Non-pigmented ciliary epithelial cell (primary cell): ENCODE results near the gene SOST.

Experiments
- DNase-seq: peaks from one replicate; pipeline ENCODE4 v3.0.0-alpha.2; 2010; ENCODE audit warnings: low read depth

Gene SOST

GRCh38 chr17:43774304-43775250 is 16.0 kb upstream of the SOST start:
- DNase-seq: no peak

GRCh38 chr17:43772877-43773648 is 14.5 kb upstream of the SOST start:
- DNase-seq: no peak

DNA sequence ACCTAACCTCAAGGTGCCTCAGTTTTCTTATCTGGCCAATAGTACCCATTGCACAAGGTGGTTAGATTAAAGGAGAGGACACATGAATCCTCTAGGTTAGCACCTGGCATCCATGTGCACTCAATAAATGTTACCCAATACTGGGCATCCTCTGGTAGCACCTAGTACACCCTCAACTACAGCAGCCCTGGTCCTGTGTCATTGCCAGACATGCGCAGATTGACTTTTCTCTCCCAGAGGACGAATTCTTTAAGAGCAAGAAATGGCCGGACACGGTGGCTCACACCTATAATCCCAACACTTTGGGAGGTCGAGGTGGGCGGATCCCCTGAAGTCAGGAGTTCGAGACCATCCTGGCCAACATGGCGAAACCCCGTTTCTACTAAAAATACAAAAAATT is 12.9 kb upstream of the SOST start:
- DNase-seq: no peak

DNA sequence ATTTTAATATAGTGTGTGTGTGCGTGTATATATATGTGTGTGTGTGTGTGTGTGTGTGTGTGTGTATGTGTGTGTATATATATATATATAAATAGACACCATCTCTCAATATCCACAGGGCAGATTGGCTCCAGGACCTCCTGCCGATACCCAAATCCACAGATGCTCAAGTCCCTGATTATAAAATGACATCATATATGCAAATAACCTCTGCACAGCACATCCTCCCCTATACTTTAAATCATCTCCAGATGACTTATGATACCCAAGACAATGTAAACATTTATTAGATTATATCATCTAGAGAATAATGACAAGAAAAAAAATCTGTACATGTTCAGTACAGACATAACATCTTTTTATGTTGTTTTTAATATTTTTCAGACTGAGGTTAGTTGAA is 12.4 kb upstream of the SOST start:
- DNase-seq: no peak

GRCh38 chr17:43769859-43770258 is 11.3 kb upstream of the SOST start:
- DNase-seq: no peak

DNA sequence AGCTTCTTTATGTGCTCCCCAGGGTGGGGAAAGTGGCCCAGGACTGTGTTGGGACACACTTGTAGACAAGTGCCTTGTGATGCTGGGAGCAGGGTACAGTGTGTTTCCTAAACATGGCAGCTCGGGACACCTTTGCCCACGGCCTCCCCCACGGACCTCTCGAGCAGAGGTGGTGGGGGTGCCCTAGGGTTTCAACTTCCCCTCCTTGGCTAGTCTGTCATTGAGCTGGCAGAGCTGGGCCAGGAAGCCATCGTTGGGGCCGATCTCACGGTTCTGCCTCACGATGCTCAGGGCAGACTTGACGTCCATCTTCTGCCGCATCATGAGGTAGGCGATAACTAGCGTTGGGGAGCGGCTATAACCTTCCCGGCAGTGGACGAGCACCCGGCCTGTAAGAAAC is 10.8 kb upstream of the SOST start:
- DNase-seq: no peak

- no peak for DNase-seq
These were observed 10.4 kb upstream of the SOST start for GRCh38 chr17:43768943-43769342.

DNA sequence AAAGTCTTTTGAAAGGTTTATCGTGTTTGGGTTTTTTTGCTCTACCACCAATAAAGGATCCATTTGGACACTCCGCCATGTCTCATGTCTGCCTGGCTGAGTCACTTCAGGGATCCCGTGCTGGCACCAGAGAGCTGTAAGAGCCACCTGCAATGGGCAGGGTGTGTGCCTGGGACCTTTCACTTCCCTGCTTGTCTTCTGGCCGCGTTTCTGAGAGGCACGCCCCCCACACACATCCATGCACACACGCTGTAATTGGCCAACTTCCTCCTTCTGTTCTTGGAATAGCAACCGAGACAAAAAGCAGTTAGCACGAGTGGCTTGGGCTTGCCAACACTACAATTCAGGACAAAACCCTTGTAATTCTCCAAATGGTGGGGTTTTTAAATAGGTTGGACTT is 9.8 kb upstream of the SOST start:
- no peak for DNase-seq

- DNase-seq: no peak
These were observed 9.1 kb upstream of the SOST start for GRCh38 chr17:43767713-43768059.

- DNase-seq: no peak
These were observed 8.6 kb upstream of the SOST start for GRCh38 chr17:43767053-43767712.

DNA sequence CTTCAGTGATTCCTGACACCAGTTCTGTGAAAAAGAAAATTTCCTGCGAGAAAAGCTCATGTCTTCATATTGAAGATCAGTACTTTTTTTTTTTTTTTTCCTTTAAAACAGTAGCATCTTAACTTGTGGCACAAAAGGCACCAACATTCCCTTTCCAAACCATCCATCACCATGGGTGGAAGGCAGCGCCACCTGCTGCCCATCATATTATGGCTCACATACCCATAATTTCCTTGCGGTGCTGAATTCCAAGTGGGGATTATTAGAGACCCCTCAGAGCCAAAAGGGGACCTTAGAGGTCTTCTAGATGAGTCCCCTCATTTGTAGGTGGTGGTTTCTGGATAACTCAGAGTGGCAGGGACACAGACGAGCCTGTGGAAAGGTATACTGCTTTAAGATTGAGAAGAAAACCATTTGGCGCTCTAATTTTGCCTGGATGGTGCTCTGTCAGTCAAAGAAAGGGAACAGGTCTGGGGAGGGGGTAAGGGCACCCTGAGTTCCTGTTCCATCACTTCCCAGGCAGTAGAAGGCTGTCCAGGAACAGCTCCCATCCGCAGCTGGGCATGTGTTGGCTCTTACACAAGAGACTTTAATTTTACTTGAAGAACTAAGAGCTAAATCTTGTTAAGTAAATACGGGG is 7.9 kb upstream of the SOST start:
- no peak for DNase-seq

- DNase-seq: peak; percentile 69
These were observed 1.8 kb upstream of the SOST start for GRCh38 chr17:43760254-43760852.

DNA sequence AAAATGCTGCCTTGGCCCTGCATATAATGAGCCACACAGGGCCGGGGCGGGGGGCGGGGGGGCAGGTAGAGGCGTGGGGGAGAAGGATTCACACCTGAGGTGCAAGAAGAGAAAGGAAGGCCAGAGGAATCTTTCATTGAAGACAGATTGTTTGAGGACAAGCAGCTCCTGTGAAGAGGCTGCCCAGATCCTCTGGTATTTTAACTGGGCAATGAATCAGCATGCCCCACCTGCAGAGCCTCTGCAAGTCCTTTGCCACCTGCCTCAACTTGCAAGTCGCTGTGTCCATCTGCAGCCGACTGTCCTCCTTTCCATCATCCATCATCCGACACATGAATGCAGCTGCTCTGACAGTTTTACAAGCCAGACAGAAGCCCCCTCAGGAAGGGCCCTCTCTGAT is 1.2 kb upstream of the SOST start:
- DNase-seq: no peak

GRCh38 chr17:43758086-43758485 is 505 bp downstream of the SOST start:
- no peak for DNase-seq

DNA sequence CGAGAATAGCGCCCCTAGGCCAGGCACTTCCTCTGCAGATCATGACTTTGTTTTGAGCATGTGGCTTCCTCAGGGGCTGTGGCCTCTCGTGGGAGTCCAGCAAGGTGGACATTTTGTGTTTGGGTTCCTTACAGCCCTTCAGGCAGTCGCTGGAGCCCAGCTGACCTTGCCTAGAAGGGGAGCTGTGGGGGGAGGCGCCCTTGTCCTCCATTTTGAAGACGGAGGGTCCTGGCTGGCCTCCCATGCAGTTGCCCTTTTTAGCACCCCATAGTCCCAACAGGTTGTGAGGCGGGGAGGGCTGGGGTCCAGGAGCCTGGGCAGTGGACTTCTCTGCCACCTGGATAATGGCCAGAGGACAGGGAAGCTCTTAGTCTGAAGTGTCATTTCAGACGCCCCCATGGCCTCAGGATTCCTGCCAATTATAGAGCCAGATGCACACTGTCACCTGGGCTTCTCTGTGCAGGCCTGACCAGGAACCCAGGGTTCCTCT is 1.4 kb downstream of the SOST start:
- no peak for DNase-seq

GRCh38 chr17:43756201-43756600 is 2.4 kb downstream of the SOST start:
- DNase-seq: no peak

DNA sequence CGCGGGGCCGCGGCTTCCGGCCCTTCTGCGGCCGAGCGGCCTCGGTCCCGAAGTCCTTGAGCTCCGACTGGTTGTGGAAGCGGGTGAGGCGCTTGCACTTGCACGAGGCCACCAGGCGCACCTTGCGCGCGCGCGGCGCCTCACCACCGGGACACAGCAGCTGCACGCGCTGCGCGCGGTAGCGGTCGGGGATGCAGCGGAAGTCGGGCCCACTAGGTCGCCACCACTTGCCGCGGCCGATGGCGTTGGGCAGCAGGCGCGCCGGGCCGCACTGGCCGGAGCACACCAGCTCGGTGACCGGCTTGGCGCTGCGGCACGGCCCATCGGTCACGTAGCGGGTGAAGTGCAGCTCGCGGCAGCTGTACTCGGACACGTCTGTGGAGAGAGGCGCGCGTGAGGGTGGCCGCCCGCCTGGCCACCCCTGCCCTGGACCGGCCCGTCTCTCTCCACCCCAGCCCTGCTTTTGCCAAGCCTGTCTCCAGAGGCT is 3.2 kb downstream of the SOST start:
- no peak for DNase-seq

DNA sequence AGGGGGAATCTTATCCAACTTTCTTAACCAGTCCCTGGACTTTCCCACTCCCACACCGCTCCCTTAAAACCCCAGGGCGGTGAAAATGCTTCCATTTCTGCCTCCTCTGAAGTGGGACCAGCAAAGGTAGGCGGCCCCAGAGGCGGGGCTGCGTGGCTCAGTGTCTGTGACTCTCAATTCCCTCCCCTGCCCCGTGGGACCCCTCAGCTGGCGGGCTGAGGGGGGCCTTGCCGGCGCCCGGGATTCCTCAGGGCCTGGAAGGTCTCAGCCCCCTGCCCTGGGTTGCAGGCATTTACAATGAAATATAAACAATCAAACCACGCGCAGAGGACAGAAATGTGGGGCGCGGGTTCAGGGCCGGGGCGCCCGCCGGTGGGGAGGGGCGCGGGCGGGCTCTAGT is 3.6 kb downstream of the SOST start:
- DNase-seq: no peak

GRCh38 chr17:43753493-43754129 is 5.0 kb downstream of the SOST start:
- DNase-seq: no peak

DNA sequence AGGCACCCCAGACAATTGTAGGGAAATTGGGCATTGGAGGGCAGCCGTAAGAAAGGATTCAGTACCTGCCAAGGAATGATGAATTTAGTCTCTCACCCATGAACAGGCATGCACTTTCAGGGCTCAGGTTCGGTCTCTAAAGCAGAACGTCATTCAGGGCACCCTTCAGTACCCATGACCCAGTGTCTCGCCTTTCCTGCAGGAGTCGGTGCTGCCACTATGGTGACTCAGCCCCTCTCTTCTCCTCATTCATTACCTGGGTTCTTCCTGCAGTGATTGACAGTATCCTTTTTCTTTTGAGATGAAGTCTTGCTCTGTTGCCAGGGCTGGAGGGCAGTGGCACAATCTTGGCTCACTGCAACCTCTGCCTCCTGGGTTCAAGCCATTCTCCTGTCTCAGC is 8.4 kb downstream of the SOST start:
- no peak for DNase-seq

DNA sequence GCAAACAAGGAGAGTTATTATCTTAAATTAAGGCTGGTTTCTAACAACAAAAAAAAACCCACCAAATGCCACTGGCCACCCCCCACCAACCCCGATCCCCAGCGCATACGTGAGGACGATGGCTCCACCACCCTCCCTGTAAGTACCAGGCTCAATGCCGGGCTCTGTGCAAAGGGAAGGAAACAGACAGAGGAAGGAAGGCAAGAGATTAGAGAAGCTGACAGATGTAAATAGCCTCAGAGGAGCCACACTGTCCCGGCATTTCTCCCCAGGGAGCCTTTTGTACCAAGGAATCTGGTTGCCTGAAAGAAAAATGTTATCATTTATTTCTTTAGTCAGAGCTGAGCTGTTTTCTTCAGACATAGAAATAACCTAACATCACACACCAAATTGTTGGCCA is 13.1 kb downstream of the SOST start:
- DNase-seq: no peak
